DLD1 (cell line): ENCODE data around the gene XRCC4.

ENCODE experiments used
- in situ Hi-C: cut with HindIII; loops from 2 replicates; pipeline ENCODE4 v1.10.0; 2017; ENCODE audit warnings: low sequenced_read_pairs

XRCC4 gene

DNA sequence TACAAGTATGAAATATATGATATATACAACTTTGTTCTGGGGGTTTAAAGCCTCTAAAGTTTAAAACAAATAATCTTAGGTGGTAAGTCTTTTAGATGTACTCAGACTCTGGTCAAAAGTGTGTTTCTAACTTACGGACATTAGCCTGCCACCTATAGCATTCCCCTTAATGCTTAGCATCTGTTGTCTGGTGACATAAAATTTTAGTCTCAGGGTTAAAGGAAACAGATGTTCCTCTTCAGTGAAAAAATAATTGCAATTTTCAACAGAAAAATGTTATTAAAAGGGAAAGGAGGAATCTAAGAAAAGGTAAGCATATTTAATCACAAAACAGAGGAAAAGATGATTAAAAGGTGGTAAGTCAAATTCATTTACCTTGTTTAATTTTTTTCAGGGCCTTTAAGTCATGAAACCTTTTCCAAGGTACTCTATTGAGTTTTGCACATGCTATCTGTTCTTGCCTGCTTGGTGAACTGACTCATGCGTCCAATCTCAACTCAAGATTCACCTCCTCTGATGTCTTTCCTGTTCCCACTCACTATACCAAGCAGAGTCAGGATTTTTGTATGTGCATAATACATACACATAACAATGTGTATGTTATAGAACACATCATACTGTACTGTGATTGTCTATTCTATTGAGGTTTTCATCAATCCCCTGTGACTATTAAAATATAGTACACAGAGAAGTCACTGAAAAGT lies 8.1 kb upstream of the XRCC4 start:
- in situ Hi-C loops, result no loop called here

DNA sequence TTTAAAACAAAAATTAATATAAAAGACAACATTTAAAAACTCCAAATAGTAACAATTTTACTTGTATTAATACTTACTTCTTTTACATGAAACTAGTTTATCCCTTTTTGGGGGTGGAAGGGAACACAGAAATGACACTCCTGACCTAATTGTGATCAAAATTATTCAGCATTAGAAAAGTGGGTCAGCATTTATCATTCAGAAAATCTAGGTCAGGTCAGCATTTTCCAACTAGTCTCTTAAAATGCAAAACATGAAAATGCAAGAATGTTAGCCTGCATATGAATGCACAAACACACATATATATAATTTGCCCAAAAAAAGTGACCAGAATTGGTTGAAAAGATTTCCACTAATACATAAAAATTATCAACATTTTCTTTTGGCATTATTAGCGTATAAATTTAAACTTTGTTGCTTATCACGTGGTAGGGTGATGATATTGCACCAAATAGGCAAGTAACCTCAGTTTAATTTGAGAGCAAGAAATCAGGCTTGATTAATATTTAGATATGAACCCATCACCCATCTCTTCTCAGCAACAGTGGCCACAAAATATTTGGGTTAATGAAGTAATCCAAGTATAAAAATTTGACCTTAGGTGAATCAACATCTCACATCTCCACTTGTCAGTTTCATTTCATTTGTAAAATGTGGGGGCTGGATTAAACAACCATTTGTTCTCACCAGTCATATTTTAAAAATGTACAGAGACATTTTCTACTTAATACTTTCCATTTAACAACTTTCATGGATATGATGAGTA lies 5.9 kb upstream of the XRCC4 start:
- in situ Hi-C loops, result no loop called here

DNA sequence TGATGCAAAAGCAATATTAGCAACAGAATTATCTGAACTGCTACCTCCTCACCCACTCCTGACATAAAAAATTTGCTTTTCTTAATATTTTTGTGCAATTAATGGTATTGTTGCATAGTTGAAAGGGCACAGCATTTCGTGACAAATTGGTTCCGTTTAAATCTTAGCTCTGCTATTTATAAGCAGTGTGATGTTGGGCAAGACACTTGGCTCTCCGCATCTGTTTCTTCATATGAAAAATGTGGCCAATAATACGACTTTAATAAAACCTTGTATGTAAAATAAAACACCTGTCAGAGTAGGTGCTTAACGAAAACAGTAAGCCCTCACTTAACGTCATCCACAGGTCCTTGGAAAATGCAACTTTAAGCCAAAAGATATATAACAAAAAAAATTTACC lies 4.4 kb upstream of the XRCC4 start:
- in situ Hi-C loops, result no loop called here

- in situ Hi-C loops, result no loop called here
Observed at GRCh38 chr5:83077662-83078261, 415 bp downstream of the XRCC4 start.

DNA sequence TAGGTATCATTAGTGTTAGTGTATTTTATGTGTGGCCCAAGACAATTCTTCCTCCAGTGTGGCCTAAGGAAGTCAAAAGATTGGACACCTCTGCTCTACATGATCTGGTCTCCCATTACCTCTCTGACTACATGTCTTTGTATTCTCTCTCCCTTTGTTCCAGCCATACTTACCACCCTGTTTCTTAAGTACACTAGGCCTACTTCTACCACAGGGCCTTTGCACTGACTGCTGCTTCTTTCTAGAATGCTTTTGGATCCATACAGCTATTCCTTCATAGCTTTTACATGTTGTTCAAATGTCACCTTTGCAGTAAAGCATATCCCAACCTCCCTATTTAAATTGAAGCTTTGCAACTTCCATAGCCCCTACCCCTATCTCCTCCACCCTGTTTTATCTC lies 5.4 kb downstream of the XRCC4 start:
- in situ Hi-C loops, result no loop called here

DNA sequence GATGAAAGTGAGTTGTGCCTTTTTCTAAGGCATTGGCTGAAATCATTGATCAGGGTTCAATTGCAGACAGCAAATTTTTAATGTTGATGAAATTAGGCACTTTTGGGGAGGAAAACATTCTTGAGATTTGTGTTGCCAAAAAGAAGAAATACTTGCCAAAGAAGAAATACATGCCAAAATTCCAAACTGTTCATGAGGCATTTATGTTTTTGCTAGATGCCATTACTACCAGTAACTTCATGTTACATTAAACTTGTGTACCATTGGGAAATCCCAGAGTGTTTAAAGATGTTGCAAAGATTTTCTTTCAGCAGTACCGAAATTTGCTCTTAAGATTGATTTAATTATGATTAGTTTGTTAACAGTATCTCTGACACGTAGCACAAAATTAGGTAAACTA lies 7.0 kb downstream of the XRCC4 start:
- in situ Hi-C loops, result no loop called here

DNA sequence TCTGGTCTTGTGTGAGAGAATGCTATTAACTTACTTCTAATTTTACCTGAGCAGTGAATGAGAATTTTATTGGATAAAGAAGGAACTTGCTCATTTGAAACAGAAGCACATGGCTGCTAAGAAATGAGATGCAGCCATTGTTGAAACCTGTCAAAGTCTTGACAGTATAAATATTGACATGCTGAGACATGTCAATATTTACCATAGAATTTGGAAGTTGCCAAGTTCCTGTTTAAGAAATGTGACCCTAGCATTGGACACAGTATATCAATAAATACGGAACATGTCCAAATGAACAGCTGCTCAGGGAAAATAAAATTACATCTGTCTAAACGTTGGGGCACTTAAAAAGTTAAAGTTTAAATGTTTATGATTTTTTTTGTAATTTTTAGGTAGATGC lies 7.8 kb downstream of the XRCC4 start:
- in situ Hi-C loops, result no loop called here

DNA sequence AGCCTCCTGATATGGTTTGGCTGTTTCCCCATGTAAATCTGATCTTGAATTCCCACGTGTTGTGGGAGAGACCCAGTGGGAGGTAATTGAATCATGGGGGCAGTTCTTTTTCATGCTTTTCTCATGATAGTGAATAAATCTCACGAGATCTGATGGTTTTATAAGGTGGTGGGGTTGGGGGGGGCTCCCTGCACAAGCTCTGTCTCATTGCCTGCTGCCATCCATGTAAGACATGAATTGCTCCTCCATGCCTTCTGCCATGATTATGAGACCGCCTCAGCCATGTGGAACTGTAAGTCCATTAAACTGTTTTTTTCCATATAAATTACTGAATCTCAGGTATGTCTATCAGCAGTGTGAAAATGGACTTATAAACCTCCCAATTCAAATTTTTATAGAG lies 12.8 kb downstream of the XRCC4 start:
- in situ Hi-C loops, result no loop called here

- in situ Hi-C loops, result no loop called here
Observed at GRCh38 chr5:83092619-83093018, 15.3 kb downstream of the XRCC4 start.

DNA sequence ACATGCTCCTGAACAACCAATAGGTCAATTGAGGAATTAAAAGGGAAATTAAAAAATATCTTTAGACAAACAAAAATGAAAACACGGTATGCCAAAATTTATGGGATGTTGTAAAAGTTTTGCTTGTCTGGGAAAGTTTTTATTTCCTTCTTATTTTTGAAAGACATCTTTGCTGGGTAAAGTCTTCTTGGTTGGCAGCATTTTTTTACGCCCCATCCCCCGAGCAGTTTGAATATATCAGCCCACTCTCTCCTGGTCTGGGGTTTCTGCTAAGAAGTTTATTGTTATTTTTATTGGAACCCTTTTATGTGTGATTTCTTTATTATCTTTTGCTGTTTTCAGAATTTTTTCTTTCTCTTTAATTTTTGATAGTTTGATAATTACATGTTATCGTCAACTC lies 16.3 kb downstream of the XRCC4 start:
- in situ Hi-C loops, result no loop called here

- in situ Hi-C loops, result no loop called here
Observed at GRCh38 chr5:83095163-83095956, 18.0 kb downstream of the XRCC4 start.

- in situ Hi-C loops, result no loop called here
Observed at GRCh38 chr5:83095957-83096539, 18.7 kb downstream of the XRCC4 start.

DNA sequence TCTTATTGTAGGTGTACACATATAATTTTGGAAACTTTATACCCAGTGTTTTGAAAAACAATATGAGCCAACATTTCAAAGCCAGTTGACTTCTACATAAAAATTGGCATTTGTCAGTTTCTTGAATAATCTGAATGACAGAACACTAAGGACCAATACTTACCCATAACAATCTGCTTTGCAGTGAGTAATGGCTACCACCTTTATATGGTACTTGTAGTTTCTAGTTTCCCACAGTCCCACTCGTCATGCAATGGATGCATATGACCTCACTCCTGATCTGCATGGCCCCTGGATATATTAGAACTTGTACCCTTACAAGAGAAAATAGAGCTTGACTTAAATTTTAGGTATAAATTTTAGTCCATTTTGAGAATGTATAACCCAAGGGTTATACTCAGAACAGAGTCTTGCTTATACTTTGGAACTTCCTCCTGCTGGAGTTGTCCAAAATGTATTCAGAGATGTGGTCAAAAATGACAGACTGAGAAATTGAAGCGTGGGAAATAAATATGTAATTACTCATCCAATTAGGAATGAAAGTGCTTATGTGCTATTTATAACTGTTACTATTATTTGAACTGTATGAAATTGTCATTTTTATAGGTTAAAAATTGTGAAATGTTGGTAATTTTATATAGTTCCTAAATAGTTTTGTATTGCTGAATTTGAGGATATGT lies 19.5 kb downstream of the XRCC4 start:
- in situ Hi-C loops, result no loop called here

DNA sequence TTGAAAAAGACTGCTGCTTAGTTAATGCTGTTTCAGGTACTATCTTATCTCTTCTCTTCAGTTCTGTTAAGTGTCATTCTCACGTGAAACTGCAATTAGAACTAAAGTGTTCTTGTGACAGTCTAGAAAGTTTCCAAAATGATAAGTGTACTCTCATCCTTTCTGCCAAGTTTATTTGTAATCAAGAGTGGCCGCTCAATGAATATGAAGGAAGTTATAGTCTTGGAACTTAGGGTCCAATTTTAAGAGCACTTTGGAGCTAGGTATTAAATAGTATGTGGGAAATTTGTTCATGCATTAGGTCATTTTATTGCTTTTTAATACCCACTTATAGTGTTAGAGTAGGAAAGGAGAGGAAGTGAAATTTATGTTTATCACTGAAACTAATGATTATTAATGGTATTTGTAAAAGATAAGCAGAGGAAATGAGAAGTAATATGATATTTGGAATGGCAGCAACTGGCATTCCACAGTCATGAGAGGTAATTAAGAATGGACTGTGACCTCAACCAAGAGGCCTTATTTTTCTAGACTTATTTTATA lies 20.4 kb downstream of the XRCC4 start:
- in situ Hi-C loops, result no loop called here

DNA sequence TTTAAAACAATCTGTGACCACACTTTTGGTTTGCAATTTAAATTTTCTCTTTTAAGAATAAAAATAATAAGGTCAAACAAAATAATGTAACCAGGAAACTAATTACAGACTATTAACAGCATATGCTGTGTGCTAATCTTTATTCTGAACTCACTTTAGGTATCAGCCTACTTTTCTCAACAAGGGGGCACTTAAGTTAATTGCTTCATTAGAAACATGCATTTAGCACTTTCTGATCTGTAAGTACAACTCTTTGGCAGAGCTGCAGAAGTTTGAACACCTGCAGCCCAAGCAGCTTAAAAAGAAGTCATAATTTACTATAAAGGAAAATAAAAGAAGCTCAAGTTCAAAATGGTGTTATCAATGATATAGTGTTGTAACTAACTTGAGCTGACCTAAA lies 21.7 kb downstream of the XRCC4 start:
- in situ Hi-C loops, result no loop called here

DNA sequence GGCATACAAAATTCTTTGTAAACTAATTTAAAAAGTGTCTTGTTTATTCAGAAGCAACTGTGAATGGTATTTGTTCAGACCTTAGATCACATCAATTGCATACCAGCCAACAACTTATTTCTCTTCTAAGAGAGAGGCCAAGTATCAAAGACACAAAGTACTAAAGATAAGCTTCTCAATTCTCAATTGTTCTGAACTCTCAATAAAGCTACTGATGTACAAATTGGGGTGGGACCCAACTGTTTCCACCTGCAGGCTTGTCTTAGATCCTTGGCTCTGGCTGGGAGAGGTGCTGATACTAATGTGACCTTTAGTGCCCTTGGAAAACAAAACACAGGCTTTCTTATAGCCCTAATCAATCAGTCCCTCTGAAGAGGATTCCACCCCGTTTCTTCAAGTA lies 22.1 kb downstream of the XRCC4 start:
- in situ Hi-C loops, result no loop called here

GRCh38 chr5:83101514-83101913 lies 24.2 kb downstream of the XRCC4 start:
- in situ Hi-C loops, result no loop called here

- in situ Hi-C loops, result no loop called here
Observed at GRCh38 chr5:83102364-83102980, 25.1 kb downstream of the XRCC4 start.

DNA sequence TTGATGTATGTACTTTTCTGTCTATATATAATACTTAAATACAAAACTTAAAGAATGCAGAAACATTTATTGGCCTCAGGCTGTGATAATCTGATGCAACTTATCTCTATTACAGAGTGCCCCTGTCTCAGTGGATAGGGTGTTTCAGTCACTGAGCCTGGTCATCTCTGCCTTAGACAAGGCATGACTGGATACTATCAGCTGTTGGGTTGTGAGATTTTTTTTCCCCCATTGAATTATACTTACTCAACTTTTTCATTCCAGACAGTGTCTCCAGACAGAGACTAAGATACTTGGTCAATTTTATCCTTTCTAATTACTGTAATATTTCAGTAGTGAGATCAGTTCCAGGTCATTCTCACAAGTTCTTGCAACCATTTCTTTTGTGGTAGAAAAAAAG lies 26.7 kb downstream of the XRCC4 start:
- in situ Hi-C loops, result no loop called here
